Mucosa of stomach (tissue), 1 donor: ENCODE measurements around the gene RFPL3.
"Not testable (repeated sequence)": the region's sequence is repeated elsewhere in the genome, so short reads cannot be mapped to it uniquely, and the experiment has no call there.

Source experiments
- H3K27me3 ChIP-seq: one replicate; pipeline ENCODE4 v1.7.0; 2013; ENCODE audit warnings: mild to moderate bottlenecking, low read length; ENCODE audit not compliant: control insufficient read depth, insufficient read depth
- H3K36me3 ChIP-seq: one replicate; pipeline ENCODE4 v1.7.0; 2013; ENCODE audit warnings: low read length; ENCODE audit not compliant: control insufficient read depth, insufficient read depth
- H3K4me1 ChIP-seq: one replicate; pipeline ENCODE4 v1.7.0; 2013; ENCODE audit warnings: mild to moderate bottlenecking, low read length; ENCODE audit not compliant: control insufficient read depth, insufficient read depth
- H3K4me3 ChIP-seq: one replicate; pipeline ENCODE4 v1.7.0; 2013; ENCODE audit warnings: low read length
- H3K9ac ChIP-seq: one replicate; pipeline ENCODE4 v1.7.0; 2013; ENCODE audit warnings: mild to moderate bottlenecking, low read length, moderate library complexity
- H3K9me3 ChIP-seq: one replicate; pipeline ENCODE4 v1.7.0; 2013; ENCODE audit warnings: mild to moderate bottlenecking, low read length, moderate library complexity; ENCODE audit not compliant: control insufficient read depth
- donor health status: Pancreatic carcinoma.

The RFPL3 gene

DNA sequence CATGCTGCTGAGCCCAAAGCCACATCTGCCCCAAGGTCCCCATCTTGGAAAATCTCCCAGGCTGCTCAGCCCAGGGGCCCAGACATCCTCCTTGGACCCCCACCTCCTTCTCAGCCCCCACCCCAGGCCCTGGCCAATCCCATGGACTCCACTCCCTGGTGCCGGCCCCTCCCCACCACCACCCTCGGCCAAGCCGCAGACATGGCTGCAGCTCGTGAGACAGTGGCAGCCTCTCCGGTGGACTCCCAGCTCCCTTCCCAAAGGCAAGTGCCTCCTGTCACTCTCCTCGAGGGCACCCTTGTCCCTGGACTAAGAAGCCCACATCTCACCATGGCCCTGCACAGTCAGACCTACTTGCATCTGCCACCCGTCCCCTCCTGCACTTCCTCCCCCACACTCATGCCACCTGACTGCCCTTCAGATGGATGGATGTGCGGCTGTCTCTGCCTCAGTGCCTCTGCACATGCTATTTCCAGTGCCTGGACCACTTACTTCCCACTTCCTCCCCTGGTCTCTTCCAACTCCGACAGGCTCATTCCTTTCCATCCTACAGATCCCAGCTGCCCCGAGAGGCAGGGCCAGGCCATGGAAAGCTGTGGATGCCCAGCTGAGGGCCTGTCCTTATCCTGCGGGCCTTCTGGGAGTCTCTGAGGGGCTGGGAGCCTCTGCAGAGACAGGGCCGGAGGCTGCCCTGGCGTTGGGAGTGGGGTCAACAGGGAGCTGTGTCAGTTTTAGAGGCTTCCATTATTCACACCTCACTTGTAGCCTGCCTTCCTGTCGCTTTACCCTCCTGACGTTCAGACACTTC, 25.5 kb upstream of the RFPL3 start:
- Histone ChIP-seq H3K9me3 (no peaks in the 10 kb centered on the region), H3K9ac (no peak overlapping the region), H3K27me3 (peaks cover 7% of the 10 kb centered on the region), H3K36me3 (no peaks in the 10 kb centered on the region), H3K4me1 (no peaks in the 10 kb centered on the region), H3K4me3 (no peak overlapping the region)

DNA sequence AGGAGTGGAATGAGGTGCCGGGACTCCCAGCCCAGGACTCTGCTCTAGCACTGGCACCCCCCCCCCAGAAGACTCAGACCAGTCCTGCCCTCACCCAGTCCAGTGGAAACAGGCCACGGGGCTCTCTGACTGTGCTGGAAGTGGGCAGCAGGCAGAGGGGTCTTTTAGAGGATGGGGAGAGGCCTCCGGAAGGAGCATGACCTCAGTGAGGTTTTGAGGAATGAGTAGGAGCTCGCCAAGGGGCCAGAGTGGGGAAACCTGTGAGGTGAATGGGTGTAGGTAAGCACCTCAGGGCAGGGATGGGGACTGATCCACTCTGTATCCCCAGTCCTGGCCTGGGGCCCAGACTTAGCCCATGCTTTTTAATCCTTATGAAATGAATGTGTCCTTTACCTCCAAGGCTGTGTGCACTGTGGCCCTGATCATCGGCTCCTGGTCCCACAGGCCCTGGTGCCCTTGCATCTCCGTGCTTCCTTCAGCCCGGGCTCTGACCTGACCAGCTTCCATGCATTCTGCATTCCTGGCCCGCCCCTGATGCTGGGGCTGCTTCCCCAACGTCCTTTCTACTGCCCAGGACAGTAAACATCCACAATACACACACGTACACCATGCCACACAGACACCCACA, 24.4 kb upstream of the RFPL3 start:
- Histone ChIP-seq H3K4me1 (no peaks in the 10 kb centered on the region), H3K9me3 (no peaks in the 10 kb centered on the region), H3K9ac (no peak overlapping the region), H3K36me3 (no peaks in the 10 kb centered on the region), H3K27me3 (peaks cover 7% of the 10 kb centered on the region), H3K4me3 (no peak overlapping the region)

DNA sequence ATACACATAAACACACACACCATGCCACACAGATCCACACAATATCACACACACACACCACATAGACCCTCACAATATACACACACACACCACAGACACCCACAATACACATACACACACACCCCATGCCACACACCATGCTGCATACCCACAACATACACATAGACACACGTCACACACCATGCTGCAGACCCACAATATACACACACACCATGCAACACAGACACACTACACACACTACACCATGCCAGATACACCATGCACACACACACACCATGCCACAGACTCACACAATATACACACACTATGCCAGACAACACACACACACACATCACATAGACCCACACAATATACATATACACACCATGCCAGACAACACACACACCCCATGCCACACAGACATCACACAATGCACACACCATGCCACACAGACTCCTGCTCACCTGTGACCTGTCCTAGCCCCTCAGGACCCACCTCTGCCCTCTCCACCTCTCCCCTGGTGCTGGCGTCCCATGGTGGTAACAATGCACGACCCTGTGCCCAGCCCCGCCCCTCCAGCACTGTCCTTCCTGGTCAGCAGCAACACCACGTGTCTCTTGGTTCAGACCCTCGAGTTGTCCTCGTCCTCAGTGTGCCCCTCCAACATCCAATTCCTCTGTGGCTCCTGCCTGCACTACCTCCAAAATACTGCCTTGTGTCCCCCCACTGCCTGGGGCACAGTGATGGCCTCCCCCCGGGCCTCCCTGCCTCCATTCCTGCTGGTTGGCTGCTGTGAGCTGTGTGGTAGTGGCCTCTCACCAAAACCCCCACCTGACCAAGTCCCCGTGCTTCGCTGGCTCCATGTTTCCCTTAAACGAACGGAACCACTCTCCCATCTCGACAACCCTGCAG, 23.7 kb upstream of the RFPL3 start:
- Histone ChIP-seq H3K4me1 (no peaks in the 10 kb centered on the region), H3K4me3 (no peak overlapping the region), H3K9ac (no peak overlapping the region), H3K36me3 (no peaks in the 10 kb centered on the region), H3K27me3 (peaks cover 7% of the 10 kb centered on the region), H3K9me3 (no peaks in the 10 kb centered on the region)

- no peak overlapping the region for H3K9ac ChIP-seq
- H3K4me1 ChIP-seq, result no peaks in the 10 kb centered on the region
- no peaks in the 10 kb centered on the region for H3K36me3 ChIP-seq
Measured at GRCh38 chr22:32334660-32335365, 22.9 kb upstream of the RFPL3 start.

DNA sequence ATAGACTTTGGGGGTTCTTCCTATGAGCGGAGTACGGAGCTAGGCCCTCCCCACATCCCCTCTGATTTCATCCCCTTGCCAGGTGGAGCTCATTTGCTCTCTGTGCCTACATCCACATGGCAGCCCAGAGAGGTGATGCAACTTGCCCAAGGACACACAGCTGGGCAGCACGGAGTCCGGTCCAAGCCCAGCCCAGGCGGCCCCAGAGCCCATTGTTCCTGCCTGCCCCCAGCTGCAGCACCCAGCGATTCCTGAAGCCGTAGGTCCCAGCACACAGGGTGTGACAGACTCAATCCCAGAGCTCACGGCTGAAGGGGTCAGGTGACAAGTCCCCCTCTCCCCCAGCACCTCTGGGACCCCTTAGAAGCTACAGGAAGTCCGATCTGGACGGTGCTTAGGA, 22.2 kb upstream of the RFPL3 start:
- no peak overlapping the region for H3K9ac ChIP-seq
- no peaks in the 10 kb centered on the region for H3K36me3 ChIP-seq
- H3K27me3 ChIP-seq, result peaks cover 7% of the 10 kb centered on the region
- H3K9me3 ChIP-seq, result no peaks in the 10 kb centered on the region
- no peaks in the 10 kb centered on the region for H3K4me1 ChIP-seq
- H3K4me3 ChIP-seq, result no peak overlapping the region

More at GRCh38 chr22:32334660-32335365, 22.9 kb upstream of the RFPL3 start:
- Histone ChIP-seq H3K27me3 (peaks cover 7% of the 10 kb centered on the region), H3K9me3 (no peaks in the 10 kb centered on the region), H3K4me3 (no peak overlapping the region)

- no peak overlapping the region for H3K9ac ChIP-seq
- H3K36me3 ChIP-seq, result no peaks in the 10 kb centered on the region
- H3K9me3 ChIP-seq, result no peaks in the 10 kb centered on the region
- H3K4me3 ChIP-seq, result no peak overlapping the region
- H3K4me1 ChIP-seq, result no peaks in the 10 kb centered on the region
- H3K27me3 ChIP-seq, result peaks cover 11% of the 10 kb centered on the region
Measured at GRCh38 chr22:32336121-32336603, 21.5 kb upstream of the RFPL3 start.

- H3K9ac ChIP-seq, result no peak overlapping the region
- H3K4me3 ChIP-seq, result no peak overlapping the region
- H3K27me3 ChIP-seq, result peaks cover 15% of the 10 kb centered on the region
- H3K9me3 ChIP-seq, result no peaks in the 10 kb centered on the region
- H3K36me3 ChIP-seq, result no peaks in the 10 kb centered on the region
- H3K4me1 ChIP-seq, result no peaks in the 10 kb centered on the region
Measured at GRCh38 chr22:32336771-32337424, 20.8 kb upstream of the RFPL3 start.

GRCh38 chr22:32337425-32337824, 20.2 kb upstream of the RFPL3 start:
- H3K36me3 ChIP-seq, H3K4me1 ChIP-seq, H3K4me3 ChIP-seq, H3K9ac ChIP-seq, H3K9me3 ChIP-seq: not testable (repeated sequence)
- H3K27me3 ChIP-seq, result peaks cover 15% of the 10 kb centered on the region

DNA sequence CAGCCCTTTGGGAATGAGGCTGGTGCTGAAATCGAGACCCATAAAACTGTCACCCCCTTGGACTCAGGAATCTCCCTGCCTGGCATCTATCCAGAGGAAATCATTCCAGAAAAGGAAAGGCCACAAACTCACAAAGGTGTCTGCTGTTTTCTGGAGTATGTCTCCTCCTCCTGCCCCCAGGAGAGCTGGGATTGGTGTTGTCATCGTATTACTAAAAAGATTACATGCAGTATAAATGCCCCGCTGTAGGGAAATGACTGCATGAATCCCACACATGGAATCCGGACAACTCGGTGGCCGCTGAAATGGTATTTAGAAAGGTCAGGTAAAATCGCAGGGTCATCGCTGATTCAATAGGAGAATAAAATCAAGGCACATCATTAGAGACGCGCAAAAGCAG, 18.9 kb upstream of the RFPL3 start:
- Histone ChIP-seq H3K9ac (no peak overlapping the region), H3K9me3 (no peaks in the 10 kb centered on the region), H3K4me1 (no peaks in the 10 kb centered on the region), H3K36me3 (no peaks in the 10 kb centered on the region), H3K27me3 (peaks cover 8% of the 10 kb centered on the region), H3K4me3 (no peak overlapping the region)

DNA sequence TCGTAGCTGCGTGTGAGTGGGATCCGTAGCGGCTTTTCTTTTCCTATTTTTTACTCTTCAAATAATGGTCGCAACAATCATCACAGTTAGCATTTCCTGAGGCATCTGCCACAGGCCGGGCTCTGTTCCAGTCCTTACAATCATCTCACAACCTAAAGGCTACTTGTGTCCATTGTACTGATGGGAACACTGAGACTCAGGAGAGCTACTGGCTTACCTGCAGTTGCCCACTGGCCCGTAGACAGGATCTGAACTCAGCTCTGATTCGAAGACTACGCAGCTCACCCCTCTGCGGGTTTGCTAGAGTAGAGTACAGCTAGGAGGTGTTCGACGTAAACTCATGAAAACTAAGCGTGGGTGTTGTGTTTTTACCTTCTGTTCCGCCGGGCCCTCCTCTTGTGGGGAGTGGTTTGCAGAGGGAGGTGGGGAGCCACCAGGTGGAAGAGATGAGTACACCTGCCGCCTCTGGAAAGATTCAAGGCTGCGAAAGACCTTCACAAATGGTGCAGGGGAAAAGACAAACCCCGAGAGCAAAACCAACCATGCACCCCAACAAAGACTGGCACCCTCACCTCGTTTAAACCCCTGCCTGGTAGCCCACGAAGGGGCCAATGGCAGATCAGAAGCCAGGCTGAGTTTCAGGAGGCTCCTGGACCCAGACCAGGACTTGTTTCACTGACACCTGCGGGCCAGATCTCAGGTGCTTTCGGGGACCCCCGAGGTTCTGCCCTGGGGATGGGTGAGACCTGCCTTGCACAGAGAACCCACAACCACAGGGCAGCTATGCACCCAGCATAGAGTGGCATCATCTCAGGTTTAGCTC, 18.3 kb upstream of the RFPL3 start:
- no peaks in the 10 kb centered on the region for H3K4me1 ChIP-seq
- H3K36me3 ChIP-seq, result no peaks in the 10 kb centered on the region
- H3K9ac ChIP-seq, result no peak overlapping the region
- peaks cover 8% of the 10 kb centered on the region for H3K27me3 ChIP-seq
- H3K9me3 ChIP-seq, result no peaks in the 10 kb centered on the region
- H3K4me3 ChIP-seq, result no peak overlapping the region
